Upper lobe of left lung (tissue), 4 donors: Measurements from ENCODE around the gene RBM33.

Source experiments
- CTCF ChIP-seq, 6 experiments: fragments of 450-650 bp in 4 of 6; fragments of 200-600 bp in 2 of 6; sonication (generic) in 2 of 6; IDR thresholded peaks; one replicate each; pipeline ENCODE4 v1.5.1; 2016 to 2019; ENCODE audit warnings: antibody characterized with exemption in 6 of 6
- EP300 ChIP-seq, 4 donors: sonication (generic); formaldehyde crosslinking; IDR thresholded peaks; one replicate each; pipeline ENCODE4 v1.5.1; 2017; ENCODE audit warnings: antibody characterized with exemption in 4 of 4, control low read depth in 2 of 4
- POLR2A ChIP-seq, 4 donors: fragments of 450-650 bp; IDR thresholded peaks; one replicate each; pipeline ENCODE4 v1.5.1; 2016 to 2017; ENCODE audit warnings: antibody characterized with exemption in 4 of 4, mild to moderate bottlenecking in 2 of 4
- POLR2AphosphoS5 ChIP-seq, 2 donors: sonication (generic); formaldehyde crosslinking; IDR thresholded peaks; one replicate each; pipeline ENCODE4 v1.5.1; 2017; ENCODE audit warnings: antibody characterized with exemption in 2 of 2

- TF ChIP-seq CTCF (IDR thresholded peaks at IDR 0.05) (no peak), POLR2A (IDR thresholded peaks at IDR 0.05) (no peak), POLR2AphosphoS5 (IDR thresholded peaks at IDR 0.05) (no peak), EP300 (IDR thresholded peaks at IDR 0.05) (no peak)
Observed at GRCh38 chr7:155766966-155767916, 122.8 kb downstream of the RBM33 start.
